A549 (cell line): ENCODE measurements around the gene STBD1.

Source experiments
- CTCF ChIP-seq: fragments of >200 bp; sonication (Bioruptor Twin); formaldehyde crosslinking; IDR thresholded peaks from 3 replicates; pipeline ENCODE4 v1.5.1; 2016
- MAX ChIP-seq: IDR thresholded peaks from 2 replicates; pipeline ENCODE4 v1.6.1; 2012
- POLR2A ChIP-seq: IDR thresholded peaks from 2 replicates; pipeline ENCODE4 v1.6.1; 2012; ENCODE audit warnings: mild to moderate bottlenecking, low read length
- POLR2AphosphoS2 ChIP-seq: conservative IDR thresholded peaks from 2 replicates; pipeline ENCODE4 v1.6.1; 2012; ENCODE audit warnings: low read length, improper control_type of control experiment, inconsistent platforms
- SREBF2 ChIP-seq: fragments of 450-650 bp; IDR thresholded peaks from 2 replicates; pipeline ENCODE4 v1.6.1; 2014; ENCODE audit warnings: mild to moderate bottlenecking, moderate library complexity

GRCh38 chr4:76267811-76268210, 38.7 kb upstream of the STBD1 start:
- TF ChIP-seq CTCF, result no peak
- TF ChIP-seq MAX, result no peak
- TF ChIP-seq POLR2AphosphoS2, result no peak
- TF ChIP-seq POLR2A, result no peak
- no peak for TF ChIP-seq SREBF2
